HG03469 (cell line): ENCODE results near the gene LSR.

Source experiments
- ATAC-seq: cut with Tn5 transposase; IDR thresholded peaks from one replicate; pipeline ENCODE4 v1.9.1; 2021; ENCODE audit warnings: mild to moderate bottlenecking, moderate library complexity, moderate number of reproducible peaks; ENCODE audit not compliant: unreplicated experiment

LSR gene

GRCh38 chr19:35265900-35266519 is 17.2 kb downstream of the LSR start:
- ATAC-seq, result no peak

- no peak for ATAC-seq
Observed at GRCh38 chr19:35266520-35267352, 17.9 kb downstream of the LSR start.

- no peak for ATAC-seq
Observed at GRCh38 chr19:35267353-35267817, 18.6 kb downstream of the LSR start.

GRCh38 chr19:35267818-35268535 is 19.2 kb downstream of the LSR start:
- ATAC-seq, result no peak

- ATAC-seq, result no peak
Observed at GRCh38 chr19:35268536-35269437, 20.0 kb downstream of the LSR start, which contains the start of gene USF2. Gene USF2, plus strand, starts transcription at chr19:35268962. Its CDS starts 140 bp downstream, at chr19:35269102.

GRCh38 chr19:35269438-35270117 is 20.8 kb downstream of the LSR start:
- ATAC-seq, result peak; percentile 42

- ATAC-seq, result no peak
Observed at GRCh38 chr19:35270381-35270811, 21.6 kb downstream of the LSR start.

GRCh38 chr19:35271546-35271945 is 22.7 kb downstream of the LSR start:
- no peak for ATAC-seq

GRCh38 chr19:35272122-35272719 is 23.4 kb downstream of the LSR start:
- ATAC-seq, result no peak

- ATAC-seq, result no peak
Observed at GRCh38 chr19:35272954-35273649, 24.3 kb downstream of the LSR start.

GRCh38 chr19:35273686-35274259 is 25.0 kb downstream of the LSR start:
- no peak for ATAC-seq

GRCh38 chr19:35274323-35274722 is 25.5 kb downstream of the LSR start:
- ATAC-seq, result no peak

GRCh38 chr19:35276706-35277281 is 28.0 kb downstream of the LSR start:
- no peak for ATAC-seq

GRCh38 chr19:35278578-35279284 is 29.9 kb downstream of the LSR start:
- no peak for ATAC-seq

GRCh38 chr19:35279374-35279773 is 30.6 kb downstream of the LSR start:
- ATAC-seq, result no peak

GRCh38 chr19:35279985-35280821 is 31.4 kb downstream of the LSR start:
- ATAC-seq, result no peak

GRCh38 chr19:35281303-35281702 is 32.5 kb downstream of the LSR start:
- ATAC-seq, result no peak
